DMS53 (cell line): ENCODE results near the gene SCNN1B.
"Not testable (repeated sequence)": the region's sequence is repeated elsewhere in the genome, so short reads cannot be mapped to it uniquely, and the experiment has no call there.

Source experiments
- DNase-seq: peaks from one replicate; lab custom pipeline; 2025; lab: John Stamatoyannopoulos, UW

Gene SCNN1B

GRCh38 chr16:23288726-23289512 lies 13.2 kb upstream of the SCNN1B start:
- no peak for DNase-seq

GRCh38 chr16:23290189-23291062 lies 11.7 kb upstream of the SCNN1B start:
- DNase-seq = no peak

- no peak for DNase-seq
These were observed 9.1 kb upstream of the SCNN1B start for GRCh38 chr16:23293016-23293415.

- no peak for DNase-seq
These were observed 7.8 kb upstream of the SCNN1B start for GRCh38 chr16:23294260-23294659.

GRCh38 chr16:23296994-23297393 lies 5.1 kb upstream of the SCNN1B start:
- DNase-seq = peak; percentile 71

- no peak for DNase-seq
These were observed 3.7 kb upstream of the SCNN1B start for GRCh38 chr16:23298290-23298915.

GRCh38 chr16:23299815-23300214 lies 2.3 kb upstream of the SCNN1B start:
- DNase-seq = not testable (repeated sequence)

GRCh38 chr16:23301251-23302044 lies 654 bp upstream of the SCNN1B start:
- DNase-seq = no peak

- no peak for DNase-seq
These were observed 1.6 kb downstream of the SCNN1B start for GRCh38 chr16:23303685-23304084.

- no peak for DNase-seq
These were observed 2.5 kb downstream of the SCNN1B start for GRCh38 chr16:23304620-23305019.

GRCh38 chr16:23306199-23307100 lies 4.3 kb downstream of the SCNN1B start:
- DNase-seq = no peak

GRCh38 chr16:23310217-23310616 lies 8.1 kb downstream of the SCNN1B start:
- no peak for DNase-seq

- no peak for DNase-seq
These were observed 8.6 kb downstream of the SCNN1B start for GRCh38 chr16:23310744-23311143.

GRCh38 chr16:23316232-23316631 lies 14.1 kb downstream of the SCNN1B start:
- no peak for DNase-seq

- DNase-seq = no peak
These were observed 14.6 kb downstream of the SCNN1B start for GRCh38 chr16:23316634-23317265.

- peak; percentile 88 for DNase-seq
These were observed 15.2 kb downstream of the SCNN1B start for GRCh38 chr16:23317266-23317661.

- DNase-seq = no peak
These were observed 15.6 kb downstream of the SCNN1B start for GRCh38 chr16:23317751-23318150.

GRCh38 chr16:23318639-23319038 lies 16.5 kb downstream of the SCNN1B start:
- peak; percentile 58 for DNase-seq

GRCh38 chr16:23319861-23320615 lies 17.9 kb downstream of the SCNN1B start:
- DNase-seq = no peak

GRCh38 chr16:23320693-23321092 lies 18.6 kb downstream of the SCNN1B start:
- DNase-seq = peak; percentile 16
